Epithelial cell of prostate (primary cell): Measurements from ENCODE around the gene CLSTN2.

ENCODE experiments used
- DNase-seq: peaks from one replicate; pipeline ENCODE4 v3.0.0-alpha.2; 2011; ENCODE audit warnings: low read depth, low spot score
- H3K27ac ChIP-seq: fragments of 450-650 bp; 2 replicates; pipeline ENCODE4 v1.5.1; 2017; ENCODE audit warnings: mild to moderate bottlenecking

Gene CLSTN2

GRCh38 chr3:140134231-140134965 is 199.4 kb downstream of the CLSTN2 start:
- H3K27ac ChIP-seq = no peak overlapping the region
- DNase-seq = no peak

DNA sequence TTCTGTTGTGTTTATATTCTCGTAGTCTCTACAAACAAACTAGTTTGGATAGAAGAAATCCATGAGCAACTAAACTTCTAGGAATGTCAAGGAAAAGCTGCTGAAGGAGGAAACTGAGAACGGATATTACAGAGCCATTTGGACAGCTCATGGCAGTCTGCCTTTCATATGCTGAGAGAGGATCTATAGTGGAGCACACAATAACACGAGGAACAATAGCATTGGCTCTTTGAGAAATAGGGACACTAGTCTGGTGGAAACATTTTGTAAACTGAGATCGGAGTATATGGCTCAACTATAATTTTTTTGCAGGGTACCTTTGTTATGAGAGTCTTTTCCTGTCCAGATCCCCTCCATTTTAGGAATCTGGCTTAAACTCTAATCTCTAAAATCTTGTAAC is 200.5 kb downstream of the CLSTN2 start:
- no peak for DNase-seq
- no peak overlapping the region for H3K27ac ChIP-seq

DNA sequence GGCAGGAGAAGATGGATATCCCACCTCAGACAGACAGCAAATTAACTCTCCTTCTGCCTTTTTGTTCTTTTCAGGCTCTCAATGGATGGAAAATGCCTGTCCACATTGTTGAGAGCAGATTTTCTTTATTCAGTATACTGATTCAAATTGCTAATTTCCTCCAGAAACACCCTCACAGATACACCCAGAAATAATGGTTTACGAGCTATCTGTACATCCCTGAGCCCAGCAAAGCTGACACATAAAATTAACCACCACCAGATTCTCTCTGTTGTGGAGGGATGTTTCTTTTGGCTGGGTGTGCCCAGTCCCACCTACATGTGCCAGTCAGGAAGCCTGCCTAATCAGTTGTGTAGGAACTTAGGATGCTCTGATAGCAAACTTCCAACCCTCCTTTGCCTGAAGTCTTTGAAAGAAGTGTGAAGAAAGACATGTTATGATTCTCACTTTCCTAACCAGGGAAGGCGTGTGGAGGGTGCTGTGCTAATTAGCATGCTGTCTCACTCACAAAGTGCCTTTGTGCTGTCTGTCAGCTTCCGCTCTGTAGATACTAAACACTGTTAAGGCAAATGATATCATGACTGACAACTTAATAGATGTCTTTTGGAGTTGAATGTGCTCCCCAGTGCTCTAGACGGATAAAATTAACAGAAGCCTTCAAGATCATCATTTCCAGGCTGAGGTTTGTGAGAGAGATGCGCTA is 208.5 kb downstream of the CLSTN2 start:
- H3K27ac ChIP-seq = no peak overlapping the region
- DNase-seq = no peak

DNA sequence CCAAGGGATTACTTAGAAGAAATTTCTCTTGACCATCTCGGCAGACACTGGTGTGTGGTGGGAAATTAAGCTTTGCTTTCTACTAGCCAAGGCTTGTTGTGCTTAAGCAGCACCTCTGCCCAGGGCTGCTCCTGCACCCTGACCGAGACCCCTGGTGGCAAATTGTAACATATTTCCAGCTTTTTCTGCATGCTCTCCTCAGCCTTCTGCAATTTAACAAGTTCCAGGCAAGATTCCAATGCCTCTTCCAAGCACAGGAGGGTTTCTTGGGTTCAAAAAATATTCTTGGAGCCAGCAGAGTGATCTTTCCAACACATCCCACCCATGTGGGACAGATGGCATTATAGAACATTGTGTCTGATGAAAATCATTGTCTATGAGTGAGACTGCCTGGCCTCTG is 210.5 kb downstream of the CLSTN2 start:
- no peak for DNase-seq
- H3K27ac ChIP-seq = no peak overlapping the region

DNA sequence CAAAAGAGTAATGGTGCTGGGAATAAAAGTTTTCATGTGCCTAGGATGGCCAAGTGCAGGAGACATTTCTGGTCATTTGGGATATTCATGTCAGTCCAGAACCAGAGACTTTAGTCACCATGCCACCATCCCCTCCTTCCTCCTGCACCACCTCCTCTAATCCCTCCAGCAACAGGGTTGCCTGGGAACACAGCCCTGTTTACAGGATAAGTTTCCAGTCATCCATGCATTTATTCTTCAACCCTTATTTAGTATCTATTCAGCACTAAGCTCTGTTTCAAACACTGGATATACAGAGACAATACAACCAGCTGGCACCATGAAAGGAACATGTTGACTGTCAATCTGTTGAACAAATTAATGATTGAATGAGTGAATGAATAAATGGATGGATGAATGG is 211.7 kb downstream of the CLSTN2 start:
- no peak overlapping the region for H3K27ac ChIP-seq

DNA sequence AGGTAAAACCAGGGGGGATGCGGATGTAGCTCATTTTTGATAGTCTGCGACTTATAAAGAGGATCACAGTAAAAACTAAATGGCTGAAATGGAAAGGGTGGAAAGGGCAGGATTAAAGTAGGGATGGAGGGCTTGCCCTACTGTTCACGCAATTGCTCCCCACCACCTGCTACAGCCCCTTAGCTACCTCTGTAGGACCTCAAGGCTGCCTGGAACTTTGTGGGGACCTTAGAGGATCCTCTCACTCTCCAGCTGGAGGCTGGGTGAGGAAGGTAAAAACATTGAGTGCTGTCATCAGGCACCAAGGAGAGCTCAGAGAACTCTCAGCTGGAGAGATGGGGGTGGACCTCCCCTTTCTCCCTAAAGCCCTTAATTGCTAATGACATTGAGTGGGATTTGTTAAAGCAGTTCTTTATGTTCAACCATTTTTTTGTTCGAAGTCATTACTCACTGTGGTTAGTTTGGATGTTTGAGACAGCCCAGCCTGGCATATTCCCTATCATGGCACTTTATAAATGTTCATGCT is 213.0 kb downstream of the CLSTN2 start:
- no peak overlapping the region for H3K27ac ChIP-seq
- DNase-seq = no peak

More for the DNA sequence above, 211.7 kb downstream of the CLSTN2 start:
- DNase-seq = no peak

DNA sequence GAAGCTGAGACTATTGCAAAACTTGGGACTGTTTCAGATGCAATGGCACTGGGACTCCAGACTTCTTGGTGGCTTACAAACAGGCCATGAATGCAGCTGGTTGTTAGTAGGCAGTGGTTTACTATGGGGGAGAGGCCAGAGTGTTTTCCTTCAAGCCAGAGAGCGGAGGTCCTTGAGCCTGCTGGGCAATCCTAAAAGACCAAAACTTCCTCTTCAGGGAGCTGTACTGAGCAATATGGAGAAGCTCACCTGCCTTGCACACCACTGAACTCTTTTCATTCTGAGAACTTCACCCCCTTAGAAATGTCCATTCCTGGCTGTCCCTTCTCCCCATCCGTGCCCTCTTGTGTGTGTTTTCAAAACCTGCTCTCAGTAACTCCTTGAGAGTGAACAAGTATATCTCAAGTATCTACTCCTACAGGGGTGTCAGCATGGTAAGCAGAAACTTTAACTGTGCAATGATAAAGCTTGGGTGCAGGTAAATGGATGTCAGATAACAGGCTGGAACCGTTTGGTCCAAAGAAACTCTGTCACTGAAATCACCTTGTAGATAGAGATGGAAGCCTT is 213.9 kb downstream of the CLSTN2 start:
- H3K27ac ChIP-seq = no peak overlapping the region
- DNase-seq = no peak

- no peak overlapping the region for H3K27ac ChIP-seq
- no peak for DNase-seq
Measured at GRCh38 chr3:140151321-140151720, 216.3 kb downstream of the CLSTN2 start.

GRCh38 chr3:140152851-140153639 is 218.1 kb downstream of the CLSTN2 start:
- no peak for DNase-seq
- no peak overlapping the region for H3K27ac ChIP-seq

DNA sequence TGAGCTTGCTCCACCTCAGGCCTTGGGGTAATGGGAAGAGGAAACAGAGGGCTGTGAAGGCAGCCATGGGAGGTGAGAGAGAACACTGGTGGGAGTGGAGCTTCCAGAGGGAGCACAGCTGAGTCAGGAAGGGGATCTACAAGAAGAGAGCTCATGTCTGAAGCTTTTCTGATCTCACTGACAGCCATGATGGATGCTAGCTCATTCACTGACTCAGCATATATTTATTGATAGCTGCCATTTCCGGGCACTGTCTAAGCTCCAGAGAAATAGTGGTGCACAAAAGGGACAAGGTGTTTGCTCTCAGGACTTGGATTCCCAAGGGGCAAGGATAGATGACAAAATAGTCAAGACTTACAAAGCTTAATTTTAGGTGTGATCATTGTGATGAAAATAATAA is 218.8 kb downstream of the CLSTN2 start:
- DNase-seq = no peak
- no peak overlapping the region for H3K27ac ChIP-seq

- DNase-seq = no peak
- H3K27ac ChIP-seq = no peak overlapping the region
Measured at GRCh38 chr3:140157161-140157560, 222.2 kb downstream of the CLSTN2 start.

- no peak for DNase-seq
- no peak overlapping the region for H3K27ac ChIP-seq
Measured at GRCh38 chr3:140159646-140160045, 224.7 kb downstream of the CLSTN2 start.

DNA sequence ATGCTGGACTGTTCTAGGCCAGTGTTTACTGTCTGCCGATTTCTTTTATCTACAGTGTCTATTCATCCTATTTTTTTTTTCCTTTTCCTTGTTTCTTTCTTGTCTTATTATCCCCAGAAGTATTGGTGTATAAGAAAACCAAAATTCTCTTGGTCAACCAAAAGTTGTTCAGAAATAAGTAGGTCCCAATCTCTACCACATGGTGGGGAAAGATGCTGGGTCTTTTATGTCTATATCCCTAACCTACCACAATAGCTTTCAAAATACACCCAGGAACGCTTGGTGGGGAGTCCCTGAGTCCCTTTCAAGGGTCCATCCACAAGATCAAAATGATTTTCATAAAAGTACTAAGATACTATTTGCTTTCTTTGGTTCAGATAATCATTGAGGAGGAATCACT is 225.6 kb downstream of the CLSTN2 start:
- no peak overlapping the region for H3K27ac ChIP-seq
- no peak for DNase-seq

DNA sequence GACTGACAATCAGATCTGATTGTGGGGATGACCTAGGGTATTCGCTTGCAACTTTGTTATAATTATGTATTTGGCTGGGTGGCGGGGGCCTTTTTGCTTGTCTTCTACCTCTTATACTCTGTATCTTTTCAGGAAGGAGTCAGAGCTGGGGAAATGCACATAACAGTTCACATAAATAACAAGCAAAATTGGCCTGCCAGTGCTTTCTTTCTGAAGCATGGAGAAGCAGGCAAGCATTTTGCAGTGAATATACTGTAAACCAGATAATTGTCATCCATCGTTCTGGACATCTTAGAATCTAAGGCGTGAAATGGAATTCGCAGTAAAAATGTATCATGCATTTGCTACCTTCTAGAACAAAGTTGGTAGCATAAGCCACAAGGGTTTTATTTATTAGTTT is 227.6 kb downstream of the CLSTN2 start:
- DNase-seq = no peak

DNA sequence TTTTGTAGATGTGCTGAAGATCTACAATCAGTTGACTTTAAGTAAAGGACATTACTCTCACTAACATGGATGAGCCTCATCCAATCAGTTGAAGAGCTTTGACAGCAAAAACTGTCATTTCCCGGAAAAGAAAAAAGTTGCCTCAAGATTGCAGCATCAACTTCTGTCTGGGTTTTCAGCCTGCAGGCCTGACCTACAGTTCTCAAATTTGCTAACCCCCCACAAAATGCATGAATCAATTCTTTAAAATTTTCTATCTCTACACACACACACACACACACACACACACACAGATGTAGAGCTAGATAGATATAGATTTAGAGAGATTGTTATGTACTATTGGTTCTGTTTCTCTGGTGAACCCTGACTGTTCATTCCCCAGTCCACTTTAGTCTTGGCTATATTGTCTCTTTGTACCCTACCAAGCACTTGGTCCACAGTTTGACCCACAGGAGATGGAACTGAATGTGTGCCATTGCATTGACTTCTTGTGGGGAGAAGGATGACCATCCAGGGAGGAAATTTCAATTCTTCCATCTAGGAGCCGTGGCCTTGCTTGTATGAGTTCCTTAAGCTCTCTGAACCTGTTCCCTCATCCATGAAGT is 228.3 kb downstream of the CLSTN2 start:
- no peak overlapping the region for H3K27ac ChIP-seq
- no peak for DNase-seq

More for the DNA sequence above, 227.6 kb downstream of the CLSTN2 start:
- no peak overlapping the region for H3K27ac ChIP-seq

- DNase-seq = no peak
- H3K27ac ChIP-seq = no peak overlapping the region
Measured at GRCh38 chr3:140164156-140164555, 229.2 kb downstream of the CLSTN2 start.

DNA sequence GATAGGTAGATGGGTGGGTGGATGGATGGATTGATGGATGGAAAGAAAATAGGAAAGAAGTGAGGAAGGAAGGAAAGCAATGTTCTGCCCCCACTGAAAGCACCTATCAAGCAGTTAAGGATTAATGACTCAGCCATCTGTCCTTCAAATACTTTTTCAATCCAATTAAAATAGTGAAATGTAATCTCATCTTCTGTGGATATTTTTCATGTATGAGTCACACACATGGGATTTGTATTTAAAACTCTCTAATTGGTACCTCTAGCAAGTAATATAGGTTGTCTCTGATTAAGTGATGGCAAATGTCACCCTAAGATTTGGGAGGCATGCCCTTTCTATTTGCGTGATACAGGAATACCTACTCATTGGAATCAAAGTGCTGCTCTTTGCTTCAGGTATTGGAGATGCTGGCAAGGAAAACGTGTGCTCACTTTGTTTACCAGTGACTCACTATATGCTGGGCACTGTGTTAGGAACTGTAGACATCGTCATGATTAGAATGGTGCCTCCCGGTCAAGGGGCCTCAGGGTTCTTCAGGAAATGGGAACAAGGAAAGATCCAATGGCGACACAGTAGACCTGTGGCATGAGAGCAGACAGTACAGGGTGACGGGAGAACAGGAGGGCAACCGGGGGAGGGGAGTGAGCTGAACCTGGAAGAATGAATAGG is 230.1 kb downstream of the CLSTN2 start:
- DNase-seq = peak; percentile 22
- H3K27ac ChIP-seq = peak overlapping the region; percentile 20

DNA sequence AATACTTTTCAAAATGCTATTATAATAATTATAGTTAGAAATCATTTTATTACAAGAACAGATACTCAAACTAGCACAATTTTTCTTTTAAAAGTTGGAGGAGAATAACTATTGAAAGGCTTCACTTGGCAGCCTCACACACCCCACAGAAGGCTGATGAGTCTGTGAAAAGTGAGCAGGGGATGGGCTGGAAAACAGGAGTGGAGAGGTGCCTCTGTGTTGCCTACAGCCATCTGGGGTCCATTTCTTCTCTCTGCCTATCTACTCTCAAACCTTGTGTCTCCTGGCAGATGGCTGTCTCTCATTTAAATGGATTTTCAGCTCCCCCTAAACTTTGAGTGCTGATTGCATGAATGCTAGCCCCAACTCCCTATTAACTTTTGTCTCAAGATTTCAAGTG is 230.8 kb downstream of the CLSTN2 start:
- DNase-seq = no peak

DNA sequence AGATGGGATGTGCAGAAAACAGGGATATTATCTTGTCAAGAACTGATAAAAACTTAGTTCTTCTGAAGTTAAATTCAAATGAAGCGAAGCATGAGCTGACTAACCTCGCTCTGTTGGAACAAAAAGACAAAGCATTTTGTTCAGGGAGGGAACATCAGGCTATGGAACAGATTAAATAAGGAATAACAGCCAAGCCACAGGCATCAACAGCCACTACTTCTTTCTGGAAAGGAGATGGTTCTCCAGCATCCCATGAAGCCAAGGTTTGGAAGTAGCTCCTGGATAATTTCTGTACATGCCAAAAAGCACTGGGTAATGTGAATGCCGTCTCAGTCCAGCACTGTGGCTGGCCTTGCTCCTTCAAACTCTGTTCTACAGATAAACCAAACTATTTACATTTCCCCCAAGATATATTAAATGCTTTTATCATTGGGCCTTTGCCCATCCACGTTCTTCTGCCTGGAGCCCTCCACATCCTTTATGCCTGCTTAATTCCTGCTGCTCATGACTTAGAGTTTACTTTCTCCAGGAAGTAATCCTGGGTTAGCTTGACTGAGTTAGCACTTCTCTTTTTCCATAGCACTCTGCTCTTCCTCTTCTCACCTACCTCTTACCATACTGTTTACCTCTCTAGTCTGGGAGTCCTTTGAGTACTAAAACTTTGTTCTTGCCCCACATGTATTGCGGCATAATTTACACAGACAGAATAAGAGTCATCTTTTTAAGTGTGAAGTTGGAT is 232.0 kb downstream of the CLSTN2 start:
- H3K27ac ChIP-seq = no peak overlapping the region
- DNase-seq = no peak

More for the DNA sequence above, 230.8 kb downstream of the CLSTN2 start:
- peak overlapping the region; percentile 20 for H3K27ac ChIP-seq
